Uterus (tissue), 2 donors: ENCODE results near the gene TMEM72.

Experiments
- CTCF ChIP-seq, 4 experiments: fragments of 200-600 bp in 2 of 4; fragments of 450-650 bp in 2 of 4; sonication (generic) in 2 of 4; IDR thresholded peaks; one replicate each; pipeline ENCODE4 v1.5.1; 2016 to 2019; ENCODE audit warnings: antibody characterized with exemption in 4 of 4, mild to moderate bottlenecking in 2 of 4, moderate library complexity in 1 of 4
- POLR2A ChIP-seq, 2 donors: fragments of 450-650 bp; IDR thresholded peaks; one replicate each; pipeline ENCODE4 v1.6.1; 2016; ENCODE audit warnings: antibody characterized with exemption in 2 of 2, mild to moderate bottlenecking in 1 of 2, moderate library complexity in 1 of 2

DNA sequence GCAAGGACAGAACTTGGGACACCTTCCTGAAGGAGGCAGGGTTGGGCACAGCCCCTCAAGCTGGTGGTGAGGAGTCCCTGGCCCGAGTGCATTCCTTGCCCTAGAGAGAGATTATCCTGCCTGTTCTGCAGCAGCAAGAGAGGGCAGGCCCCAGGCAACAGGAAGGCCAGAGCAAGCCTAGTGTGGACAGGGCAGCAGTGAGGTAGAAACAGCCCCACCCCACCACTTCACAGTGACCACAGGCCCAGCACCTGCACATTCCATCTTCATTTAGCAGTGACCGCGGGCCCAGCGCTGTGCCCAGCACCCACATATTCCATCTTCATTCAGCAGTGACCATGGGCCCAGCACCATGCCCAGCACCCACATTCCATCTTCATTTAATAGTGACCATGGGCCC is 16.4 kb upstream of the TMEM72 start:
- no peak for TF ChIP-seq CTCF (IDR thresholded peaks at IDR 0.05)
- TF ChIP-seq POLR2A (IDR thresholded peaks at IDR 0.05), result no peak
